Kidney epithelial cell (primary cell): ENCODE measurements around the gene NTMT1. TPM values are rescaled to one million over a fixed set of nuclear protein-coding genes. Genes with fewer than 3 reads are reported as not detected.
A peak's percentile ranks its signal among the peaks of the same experiment; 100 is the strongest.

Experiments used
- DNase-seq: peaks from one replicate; pipeline ENCODE4 v3.0.0-alpha.2; 2010; ENCODE audit warnings: low read depth
- H3K27me3 ChIP-seq: 2 replicates; pipeline ENCODE4 v1.6.0; 2011; ENCODE audit warnings: low read length; ENCODE audit not compliant: control insufficient read depth, insufficient read depth
- H3K36me3 ChIP-seq: 2 replicates; pipeline ENCODE4 v1.5.1; 2011; ENCODE audit warnings: low read length; ENCODE audit not compliant: control insufficient read depth, insufficient read depth
- H3K4me3 ChIP-seq: 2 replicates; pipeline ENCODE4 v1.5.1; 2011; ENCODE audit warnings: low read depth, mild to moderate bottlenecking, control low read depth, low read length
- CTCF ChIP-seq: IDR thresholded peaks from 2 replicates; pipeline ENCODE4 v1.5.1; 2011; ENCODE audit warnings: mild to moderate bottlenecking, moderate library complexity, low read length, control low read depth, inconsistent platforms; ENCODE audit not compliant: insufficient read depth, poor library complexity, severe bottlenecking
- total RNA-seq: library from RNA; depleted of rRNA; stranded (reverse); fragments of >200 nt; gene quantifications from 2 replicates; pipeline ENCODE4 v1.2.3, GENCODE V29; 2015

The NTMT1 gene
- total RNA-seq, 1 donor from 2014 or later: 52.6 TPM

GRCh38 chr9:129612123-129612522, 13.8 kb upstream of the NTMT1 start:
- H3K27me3 ChIP-seq: no peaks in the 10 kb centered on the region

GRCh38 chr9:129612815-129613519, 13.0 kb upstream of the NTMT1 start:
- H3K36me3 ChIP-seq: no peaks in the 10 kb centered on the region
- no peak for TF ChIP-seq CTCF
- no peak overlapping the region for H3K4me3 ChIP-seq
- H3K27me3 ChIP-seq: no peaks in the 10 kb centered on the region
- no peak for DNase-seq

More at GRCh38 chr9:129612123-129612522, 13.8 kb upstream of the NTMT1 start:
- Histone ChIP-seq H3K4me3 (no peak overlapping the region), H3K36me3 (no peaks in the 10 kb centered on the region)
- DNase-seq: no peak
- no peak for TF ChIP-seq CTCF

- TF ChIP-seq CTCF: peak; percentile 14
- no peaks in the 10 kb centered on the region for H3K36me3 ChIP-seq
- no peak overlapping the region for H3K4me3 ChIP-seq
- no peak for DNase-seq
- no peaks in the 10 kb centered on the region for H3K27me3 ChIP-seq
These were observed 12.3 kb upstream of the NTMT1 start for GRCh38 chr9:129613520-129614175.

- DNase-seq: no peak
- no peak overlapping the region for H3K4me3 ChIP-seq
- no peaks in the 10 kb centered on the region for H3K36me3 ChIP-seq
- no peak for TF ChIP-seq CTCF
- H3K27me3 ChIP-seq: no peaks in the 10 kb centered on the region
These were observed 11.0 kb upstream of the NTMT1 start for GRCh38 chr9:129614932-129615331.

- H3K4me3 ChIP-seq: no peak overlapping the region
- DNase-seq: no peak
- no peak for TF ChIP-seq CTCF
- H3K36me3 ChIP-seq: no peaks in the 10 kb centered on the region
- H3K27me3 ChIP-seq: no peaks in the 10 kb centered on the region
These were observed 10.3 kb upstream of the NTMT1 start for GRCh38 chr9:129615407-129616285.
